H9 (cell line): Measurements from ENCODE around the gene ADGRF1. TPM values are rescaled to one million over a fixed set of nuclear protein-coding genes. Genes with fewer than 3 reads are reported as not detected.

Source experiments
- DNase-seq: peaks from one replicate; pipeline ENCODE4 v3.0.0-alpha.2; 2017
- H2AFZ ChIP-seq: one replicate; pipeline ENCODE4 v1.6.1; 2013; ENCODE audit warnings: mild to moderate bottlenecking, low read length, control low read depth, moderate library complexity
- H2AK5ac ChIP-seq: 2 replicates; pipeline ENCODE4 v1.6.1; 2013; ENCODE audit warnings: low read length, control low read depth, mixed read lengths; ENCODE audit not compliant: insufficient read length
- H2BK120ac ChIP-seq: one replicate; pipeline ENCODE4 v1.6.1; 2013; ENCODE audit warnings: low read depth, mild to moderate bottlenecking, low read length, control low read depth, inconsistent platforms; ENCODE audit not compliant: poor library complexity, severe bottlenecking
- H2BK12ac ChIP-seq: 2 replicates; pipeline ENCODE4 v1.6.1; 2013; ENCODE audit warnings: low read length, control low read depth, mixed read lengths, low read depth; ENCODE audit not compliant: insufficient read length
- H2BK15ac ChIP-seq: 2 replicates; pipeline ENCODE4 v1.6.1; 2013; ENCODE audit warnings: low read depth, low read length, control low read depth
- H2BK20ac ChIP-seq: one replicate; pipeline ENCODE4 v1.6.1; 2013; ENCODE audit warnings: low read depth, mild to moderate bottlenecking, low read length, control low read depth, inconsistent platforms; ENCODE audit not compliant: poor library complexity, severe bottlenecking
- H2BK5ac ChIP-seq: 2 replicates; pipeline ENCODE4 v1.6.1; 2013; ENCODE audit warnings: low read length, control low read depth, mixed read lengths; ENCODE audit not compliant: insufficient read length
- H3K14ac ChIP-seq: 2 replicates; pipeline ENCODE4 v1.6.1; 2013; ENCODE audit warnings: low read length, control low read depth; ENCODE audit not compliant: insufficient read depth
- H3K18ac ChIP-seq: 2 replicates; pipeline ENCODE4 v1.6.1; 2013; ENCODE audit warnings: low read depth, mild to moderate bottlenecking, mixed read lengths, low read length, control low read depth; ENCODE audit not compliant: insufficient read length
- H3K23ac ChIP-seq: 2 replicates; pipeline ENCODE4 v1.6.1; 2013; ENCODE audit warnings: low read length, control low read depth, mixed read lengths, low read depth; ENCODE audit not compliant: insufficient read length
- H3K23me2 ChIP-seq: 2 replicates; pipeline ENCODE4 v1.6.1; 2013; ENCODE audit warnings: low read depth, mild to moderate bottlenecking, mixed read lengths, low read length, control low read depth; ENCODE audit not compliant: insufficient read length, poor library complexity, severe bottlenecking
- H3K27ac ChIP-seq: 2 replicates; pipeline ENCODE4 v1.5.1; 2013; ENCODE audit warnings: low read length, control low read depth, mixed read lengths, low read depth; ENCODE audit not compliant: insufficient read length
- H3K27me3 ChIP-seq: 2 replicates; pipeline ENCODE4 v1.6.1; 2013; ENCODE audit warnings: low read length, control low read depth, inconsistent platforms; ENCODE audit not compliant: insufficient read depth
- H3K4ac ChIP-seq: 2 replicates; pipeline ENCODE4 v1.6.1; 2013; ENCODE audit warnings: low read depth, mild to moderate bottlenecking, control low read depth, inconsistent platforms, low read length, moderate library complexity
- H3K4me1 ChIP-seq: 2 replicates; pipeline ENCODE4 v1.6.1; 2013; ENCODE audit warnings: low read length, control low read depth, inconsistent platforms; ENCODE audit not compliant: insufficient read depth
- H3K4me2 ChIP-seq: 2 replicates; pipeline ENCODE4 v1.6.1; 2013; ENCODE audit warnings: low read length, control low read depth, mixed read lengths; ENCODE audit not compliant: insufficient read length, insufficient read depth
- H3K56ac ChIP-seq: 2 replicates; pipeline ENCODE4 v1.6.1; 2013; ENCODE audit warnings: low read depth, mild to moderate bottlenecking, mixed read lengths, low read length, control low read depth; ENCODE audit not compliant: insufficient read length
- H3K79me1 ChIP-seq: 2 replicates; pipeline ENCODE4 v1.6.1; 2013; ENCODE audit warnings: low read depth, mild to moderate bottlenecking, moderate library complexity, low read length, control low read depth, inconsistent platforms; ENCODE audit not compliant: insufficient read depth, poor library complexity, severe bottlenecking
- H3K79me2 ChIP-seq: 2 replicates; pipeline ENCODE4 v1.6.1; 2013; ENCODE audit warnings: low read length, control low read depth, inconsistent platforms; ENCODE audit not compliant: insufficient read depth
- H3K9ac ChIP-seq: 2 replicates; pipeline ENCODE4 v1.6.1; 2013; ENCODE audit warnings: low read length, control low read depth, mixed read lengths; ENCODE audit not compliant: insufficient read length; ENCODE audit errors: extremely low read depth
- H3K9me3 ChIP-seq: one replicate; pipeline ENCODE4 v1.6.1; 2013; ENCODE audit warnings: low read depth, low read length, inconsistent platforms; ENCODE audit not compliant: control insufficient read depth
- H3T11ph ChIP-seq: one replicate; pipeline ENCODE4 v1.6.1; 2013; ENCODE audit warnings: mild to moderate bottlenecking, low read length, control low read depth, inconsistent platforms
- H4K20me1 ChIP-seq: one replicate; pipeline ENCODE4 v1.6.1; 2013; ENCODE audit not compliant: control insufficient read depth, insufficient read length, insufficient read depth
- H4K5ac ChIP-seq: 2 replicates; pipeline ENCODE4 v1.6.1; 2013; ENCODE audit warnings: low read depth, mild to moderate bottlenecking, mixed read lengths, low read length, control low read depth; ENCODE audit not compliant: insufficient read length
- H4K8ac ChIP-seq: replicated peaks from 2 replicates; pipeline ENCODE4 v1.6.1; 2013; ENCODE audit warnings: low read length, control low read depth, mixed read lengths, low read depth; ENCODE audit not compliant: insufficient read length
- H4K91ac ChIP-seq: 2 replicates; pipeline ENCODE4 v1.6.1; 2013; ENCODE audit warnings: low read depth, mild to moderate bottlenecking, moderate library complexity, mixed read lengths, low read length, control low read depth; ENCODE audit not compliant: insufficient read length
- H3K27ac Mint-ChIP-seq, 3 experiments: 2 replicates in 2 of 3; 3 replicates in 1 of 3; pipeline ENCODE4 v1.8.0; 2020 to 2021; ENCODE audit warnings: mixed read lengths in 3 of 3, mild to moderate bottlenecking in 1 of 3, moderate library complexity in 1 of 3
- H3K27me3 Mint-ChIP-seq: 2 replicates; pipeline ENCODE4 v1.8.0; 2021; ENCODE audit warnings: low read depth, mild to moderate bottlenecking, moderate library complexity, mixed read lengths
- H3K36me3 Mint-ChIP-seq, 3 experiments: 2 replicates in 2 of 3; 3 replicates in 1 of 3; pipeline ENCODE4 v1.8.0; 2020 to 2021; ENCODE audit warnings: low read depth in 3 of 3, mixed read lengths in 3 of 3; ENCODE audit not compliant: insufficient read depth in 1 of 3
- H3K4me1 Mint-ChIP-seq, 2 experiments: 2 replicates each; pipeline ENCODE4 v1.8.0; 2020; ENCODE audit warnings: mixed read lengths in 2 of 2
- H3K4me3 Mint-ChIP-seq, 2 experiments: 2 replicates in 1 of 2; 3 replicates in 1 of 2; pipeline ENCODE4 v1.8.0; 2020 to 2021; ENCODE audit warnings: mild to moderate bottlenecking in 2 of 2, mixed read lengths in 2 of 2, moderate library complexity in 1 of 2
- H3K9me3 Mint-ChIP-seq, 2 experiments: 2 replicates in 1 of 2; 3 replicates in 1 of 2; pipeline ENCODE4 v1.8.0; 2020; ENCODE audit warnings: mild to moderate bottlenecking in 2 of 2, mixed read lengths in 2 of 2, moderate library complexity in 1 of 2
- WGBS: extraction: QIAGEN DNeasy Blood & Tissue Kit; methylation state at CpG from one replicate; pipeline ENCODE4 v1.1.7; 2013; ENCODE audit warnings: missing lambda C conversion rate, low lambda C conversion rate, mixed read lengths; ENCODE audit not compliant: insufficient read length; ENCODE audit errors: extremely low coverage; 5-methylcytosine and 5-hydroxymethylcytosine counted together
- total RNA-seq: library from RNA; stranded (reverse); gene quantifications from 2 replicates; pipeline ENCODE4 v1.2.1, GENCODE V29; 2021
- TF ChIP-seq, protein P1 (sequence below): fragments of 200-600 bp; sonication (generic); conservative IDR thresholded peaks from 3 replicates; pipeline ENCODE4 v1.8.0; 2021; ENCODE audit warnings: antibody characterized with exemption, mild to moderate bottlenecking

Gene ADGRF1
- total RNA-seq, 1 experiment from 2014 or later: not detected

DNA sequence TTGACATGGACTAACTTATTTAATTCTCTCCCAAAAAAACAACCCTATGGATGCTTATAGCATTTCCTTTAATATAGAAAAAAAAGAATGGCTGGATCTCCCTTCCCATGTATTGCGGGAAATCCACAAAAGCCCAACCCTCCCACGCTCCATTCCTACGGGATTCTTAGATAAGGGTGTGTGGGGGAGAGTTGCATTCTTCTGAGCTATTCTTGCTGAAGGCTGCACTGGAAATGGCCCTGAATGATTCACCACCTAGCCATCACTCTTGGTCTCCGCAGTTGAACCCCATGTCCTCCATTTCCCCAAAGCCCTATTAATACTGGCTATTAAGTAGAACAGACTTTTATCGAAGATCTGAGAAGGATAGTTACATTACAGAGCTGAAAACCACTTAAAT, 78.5 kb downstream of the ADGRF1 start:
- Histone ChIP-seq H2BK20ac (no peak overlapping the region), H3K14ac (no peak overlapping the region), H4K91ac (no peak overlapping the region), H3K4me1 (no peaks in the 10 kb centered on the region; the same call in 1 of the 2 replicates), H3K56ac (no peak overlapping the region), H4K20me1 (no peaks in the 10 kb centered on the region), H3T11ph (no peak overlapping the region), H2BK15ac (no peak overlapping the region), H3K9me3 (no peaks in the 10 kb centered on the region), H4K8ac (no peak overlapping the region), H3K79me1 (no peaks in the 10 kb centered on the region), H3K4ac (no peak overlapping the region), H2AK5ac (no peak overlapping the region), H3K27me3 (no peaks in the 10 kb centered on the region), H2AFZ (no peak overlapping the region), H2BK120ac (no peak overlapping the region), H3K23ac (no peak overlapping the region), H3K18ac (no peak overlapping the region), H3K79me2 (no peaks in the 10 kb centered on the region), H4K5ac (no peak overlapping the region), H2BK12ac (no peak overlapping the region), H3K4me2 (no peak overlapping the region), H3K9ac (no peak overlapping the region), H3K23me2 (no peaks in the 10 kb centered on the region), H2BK5ac (no peak overlapping the region), H3K27ac (no peak overlapping the region)
- DNase-seq: no peak
- Mint-ChIP-seq H3K27me3 (no peaks in the 10 kb centered on the region), H3K36me3 (no peaks in the 10 kb centered on the region), H3K9me3 (no peaks in the 10 kb centered on the region), H3K4me3 (no peak overlapping the region), H3K27ac (no peak overlapping the region), H3K4me1 (no peaks in the 10 kb centered on the region)
- TF ChIP-seq, protein P1, sequence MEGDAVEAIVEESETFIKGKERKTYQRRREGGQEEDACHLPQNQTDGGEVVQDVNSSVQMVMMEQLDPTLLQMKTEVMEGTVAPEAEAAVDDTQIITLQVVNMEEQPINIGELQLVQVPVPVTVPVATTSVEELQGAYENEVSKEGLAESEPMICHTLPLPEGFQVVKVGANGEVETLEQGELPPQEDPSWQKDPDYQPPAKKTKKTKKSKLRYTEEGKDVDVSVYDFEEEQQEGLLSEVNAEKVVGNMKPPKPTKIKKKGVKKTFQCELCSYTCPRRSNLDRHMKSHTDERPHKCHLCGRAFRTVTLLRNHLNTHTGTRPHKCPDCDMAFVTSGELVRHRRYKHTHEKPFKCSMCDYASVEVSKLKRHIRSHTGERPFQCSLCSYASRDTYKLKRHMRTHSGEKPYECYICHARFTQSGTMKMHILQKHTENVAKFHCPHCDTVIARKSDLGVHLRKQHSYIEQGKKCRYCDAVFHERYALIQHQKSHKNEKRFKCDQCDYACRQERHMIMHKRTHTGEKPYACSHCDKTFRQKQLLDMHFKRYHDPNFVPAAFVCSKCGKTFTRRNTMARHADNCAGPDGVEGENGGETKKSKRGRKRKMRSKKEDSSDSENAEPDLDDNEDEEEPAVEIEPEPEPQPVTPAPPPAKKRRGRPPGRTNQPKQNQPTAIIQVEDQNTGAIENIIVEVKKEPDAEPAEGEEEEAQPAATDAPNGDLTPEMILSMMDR: no peak
- WGBS: no CpG with 5 or more reads among the region's 5 CpGs
